ENCODE measurements around the gene NDC80. TPM values are rescaled to one million over a fixed set of nuclear protein-coding genes. Genes with fewer than 3 reads are reported as not detected.
"Not testable (repeated sequence)": the region's sequence is repeated elsewhere in the genome, so short reads cannot be mapped to it uniquely, and the experiment has no call there.

The NDC80 gene
- total RNA-seq, 2 donors from 2014 or later, result 1.6 TPM; not detected in 1

DNA sequence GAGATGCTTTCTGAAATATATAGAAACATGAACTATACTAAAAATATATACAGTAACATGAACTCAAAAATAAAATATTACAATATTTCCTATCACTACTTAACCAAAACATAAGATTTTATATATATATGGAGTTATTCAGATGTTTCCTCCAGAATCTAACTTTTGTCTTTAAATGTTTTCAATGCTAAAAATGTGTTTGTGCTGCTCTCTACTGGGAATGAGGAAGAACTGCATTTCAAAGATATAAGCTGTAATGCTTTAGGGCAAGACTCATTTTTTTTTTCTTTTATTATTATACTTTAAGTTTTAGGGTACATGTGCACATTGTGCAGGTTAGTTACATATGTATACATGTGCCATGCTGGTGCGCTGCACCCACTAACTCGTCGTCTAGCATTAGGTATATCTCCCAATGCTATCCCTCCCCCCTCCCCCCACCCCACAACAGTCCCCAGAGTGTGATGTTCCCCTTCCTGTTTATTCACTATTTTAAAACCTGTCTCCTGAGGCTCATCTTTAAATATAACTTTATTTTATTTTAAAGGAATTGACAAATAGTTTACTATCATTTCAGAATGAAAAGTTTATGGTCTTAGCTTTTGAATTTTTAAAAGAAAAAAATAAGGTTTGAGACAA is 29.3 kb upstream of the NDC80 start:
- H3K36me3 ChIP-seq; H3K9me3 ChIP-seq; H3K4me1 ChIP-seq (ENCODE audit: control insufficient read depth in 1 of 2, low read depth in 2 of 2); H3K4me3 ChIP-seq; H3K27ac ChIP-seq; DNase-seq (ENCODE audit: low spot score); ATAC-seq (ENCODE audit: insufficient number of reproducible peaks, low FRiP score, low read depth); H3K27me3 ChIP-seq (replicated peaks; ENCODE audit: insufficient read depth): not testable (repeated sequence)
- TF ChIP-seq, protein P1, sequence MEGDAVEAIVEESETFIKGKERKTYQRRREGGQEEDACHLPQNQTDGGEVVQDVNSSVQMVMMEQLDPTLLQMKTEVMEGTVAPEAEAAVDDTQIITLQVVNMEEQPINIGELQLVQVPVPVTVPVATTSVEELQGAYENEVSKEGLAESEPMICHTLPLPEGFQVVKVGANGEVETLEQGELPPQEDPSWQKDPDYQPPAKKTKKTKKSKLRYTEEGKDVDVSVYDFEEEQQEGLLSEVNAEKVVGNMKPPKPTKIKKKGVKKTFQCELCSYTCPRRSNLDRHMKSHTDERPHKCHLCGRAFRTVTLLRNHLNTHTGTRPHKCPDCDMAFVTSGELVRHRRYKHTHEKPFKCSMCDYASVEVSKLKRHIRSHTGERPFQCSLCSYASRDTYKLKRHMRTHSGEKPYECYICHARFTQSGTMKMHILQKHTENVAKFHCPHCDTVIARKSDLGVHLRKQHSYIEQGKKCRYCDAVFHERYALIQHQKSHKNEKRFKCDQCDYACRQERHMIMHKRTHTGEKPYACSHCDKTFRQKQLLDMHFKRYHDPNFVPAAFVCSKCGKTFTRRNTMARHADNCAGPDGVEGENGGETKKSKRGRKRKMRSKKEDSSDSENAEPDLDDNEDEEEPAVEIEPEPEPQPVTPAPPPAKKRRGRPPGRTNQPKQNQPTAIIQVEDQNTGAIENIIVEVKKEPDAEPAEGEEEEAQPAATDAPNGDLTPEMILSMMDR (IDR thresholded peaks at IDR 0.05), result peak; percentile 50

GRCh38 chr18:2545155-2545554 is 26.2 kb upstream of the NDC80 start:
- H3K27me3 ChIP-seq (replicated peaks; ENCODE audit: insufficient read depth), result no peaks in the 10 kb centered on the region
- H3K27ac ChIP-seq, result no peak overlapping the region
- TF ChIP-seq, protein P1 (IDR thresholded peaks at IDR 0.05), result no peak
- no peaks in the 10 kb centered on the region for H3K9me3 ChIP-seq
- no peaks in the 10 kb centered on the region for H3K36me3 ChIP-seq
- ATAC-seq (ENCODE audit: insufficient number of reproducible peaks, low FRiP score, low read depth), result no peak
- no peak for DNase-seq (ENCODE audit: low spot score)
- H3K4me1 ChIP-seq (ENCODE audit: control insufficient read depth in 1 of 2, low read depth in 2 of 2), result no peaks in the 10 kb centered on the region
- H3K4me3 ChIP-seq, result no peak overlapping the region

GRCh38 chr18:2547477-2548087 is 23.8 kb upstream of the NDC80 start:
- Histone ChIP-seq H3K27me3 (replicated peaks; ENCODE audit: insufficient read depth) (no peaks in the 10 kb centered on the region), H3K4me1 (ENCODE audit: control insufficient read depth in 1 of 2, low read depth in 2 of 2) (no peaks in the 10 kb centered on the region), H3K9me3 (no peaks in the 10 kb centered on the region), H3K27ac (no peak overlapping the region), H3K4me3 (no peak overlapping the region), H3K36me3 (peaks cover 3% of the 10 kb centered on the region)
- DNase-seq (ENCODE audit: low spot score) (no peak), ATAC-seq (ENCODE audit: insufficient number of reproducible peaks, low FRiP score, low read depth) (no peak)
- TF ChIP-seq, protein P1 (IDR thresholded peaks at IDR 0.05), result peak; percentile 49

GRCh38 chr18:2549462-2549861 is 21.9 kb upstream of the NDC80 start:
- ATAC-seq (ENCODE audit: insufficient number of reproducible peaks, low FRiP score, low read depth) (no peak), DNase-seq (ENCODE audit: low spot score) (no peak)
- Histone ChIP-seq H3K27me3 (replicated peaks; ENCODE audit: insufficient read depth) (no peaks in the 10 kb centered on the region), H3K4me1 (ENCODE audit: control insufficient read depth in 1 of 2, low read depth in 2 of 2) (no peaks in the 10 kb centered on the region), H3K4me3 (no peak overlapping the region), H3K36me3 (peaks cover 3% of the 10 kb centered on the region), H3K27ac (no peak overlapping the region), H3K9me3 (no peaks in the 10 kb centered on the region)
- TF ChIP-seq, protein P1 (IDR thresholded peaks at IDR 0.05), result no peak

DNA sequence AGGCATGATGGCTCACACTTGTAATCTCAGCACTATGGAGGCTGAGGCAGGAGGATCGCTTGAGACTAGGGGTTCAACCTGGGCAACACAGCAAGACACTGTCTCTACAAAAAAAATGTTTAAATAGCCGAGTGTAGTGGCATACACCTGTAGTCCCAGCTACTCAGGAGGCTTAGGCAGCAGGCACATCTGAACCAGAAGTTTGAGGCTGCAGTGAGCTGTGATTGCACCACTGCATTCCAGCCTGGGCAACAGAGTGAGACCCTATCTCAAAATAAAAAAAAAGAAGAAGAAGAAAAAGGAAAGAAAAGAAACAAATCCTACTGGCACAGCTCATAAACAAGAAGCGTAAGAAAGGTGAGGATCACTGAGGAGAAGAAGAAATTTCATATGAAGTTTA is 19.9 kb upstream of the NDC80 start:
- TF ChIP-seq, protein P1 (IDR thresholded peaks at IDR 0.05), result no peak
- Histone ChIP-seq H3K9me3 (no peaks in the 10 kb centered on the region), H3K27me3 (replicated peaks; ENCODE audit: insufficient read depth) (no peaks in the 10 kb centered on the region), H3K4me1 (ENCODE audit: control insufficient read depth in 1 of 2, low read depth in 2 of 2) (no peaks in the 10 kb centered on the region), H3K4me3 (no peak overlapping the region), H3K36me3 (peaks cover 3% of the 10 kb centered on the region), H3K27ac (no peak overlapping the region)
- no peak for ATAC-seq (ENCODE audit: insufficient number of reproducible peaks, low FRiP score, low read depth)
- DNase-seq (ENCODE audit: low spot score), result no peak
